ENCODE data around the gene NDRG4. TPM values are rescaled to one million over a fixed set of nuclear protein-coding genes. Genes with fewer than 3 reads are reported as not detected.
"Not testable (repeated sequence)": the region's sequence is repeated elsewhere in the genome, so short reads cannot be mapped to it uniquely, and the experiment has no call there.

Gene NDRG4
- total RNA-seq, 1 experiment from 2014 or later, result 5.7 TPM

- DNase-seq (ENCODE audit: low read depth), result no peak
Measured at GRCh38 chr16:58465817-58466216, 34.1 kb upstream of the NDRG4 start.

DNA sequence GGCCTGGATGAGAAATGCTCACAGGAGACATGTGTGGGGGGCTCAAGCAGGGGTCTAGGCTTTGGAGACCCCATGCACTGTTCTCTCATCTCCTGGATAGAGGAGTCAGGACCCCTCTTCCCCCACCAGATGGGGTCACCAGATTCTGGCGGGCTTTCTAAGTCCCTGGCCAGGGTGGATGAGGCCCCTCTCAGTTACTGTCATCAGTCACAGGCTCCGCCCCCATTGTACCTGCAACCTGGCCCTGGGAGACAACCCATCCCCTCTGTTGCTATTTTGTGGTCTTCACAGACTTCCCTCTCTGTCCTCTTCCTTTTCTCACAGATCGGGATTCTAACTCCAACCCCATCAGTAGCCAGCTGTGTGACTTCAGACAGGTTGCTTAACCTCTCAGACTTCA, 33.5 kb upstream of the NDRG4 start:
- DNase-seq (ENCODE audit: low read depth), result no peak

DNA sequence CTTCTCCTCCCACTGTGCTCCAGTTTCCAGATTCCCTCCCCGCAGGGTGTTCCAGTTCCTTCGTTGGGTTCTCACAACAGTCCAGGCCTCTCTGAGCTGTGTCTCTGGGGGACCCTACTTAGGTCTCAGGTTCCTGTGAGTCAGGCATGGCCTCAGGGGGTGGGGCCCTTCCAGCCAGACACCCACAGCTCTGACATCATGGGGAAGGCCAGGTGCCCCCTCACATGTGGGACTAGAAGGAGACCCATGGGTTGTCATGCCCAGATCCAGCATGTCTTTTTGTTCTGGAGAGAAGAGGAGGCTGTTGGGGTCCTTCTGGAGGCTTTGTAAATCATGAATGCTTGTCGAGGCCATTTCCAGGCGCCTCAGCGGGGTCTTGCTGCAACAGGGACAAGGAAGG, 32.0 kb upstream of the NDRG4 start:
- DNase-seq (ENCODE audit: low read depth), result peak; percentile 48

DNA sequence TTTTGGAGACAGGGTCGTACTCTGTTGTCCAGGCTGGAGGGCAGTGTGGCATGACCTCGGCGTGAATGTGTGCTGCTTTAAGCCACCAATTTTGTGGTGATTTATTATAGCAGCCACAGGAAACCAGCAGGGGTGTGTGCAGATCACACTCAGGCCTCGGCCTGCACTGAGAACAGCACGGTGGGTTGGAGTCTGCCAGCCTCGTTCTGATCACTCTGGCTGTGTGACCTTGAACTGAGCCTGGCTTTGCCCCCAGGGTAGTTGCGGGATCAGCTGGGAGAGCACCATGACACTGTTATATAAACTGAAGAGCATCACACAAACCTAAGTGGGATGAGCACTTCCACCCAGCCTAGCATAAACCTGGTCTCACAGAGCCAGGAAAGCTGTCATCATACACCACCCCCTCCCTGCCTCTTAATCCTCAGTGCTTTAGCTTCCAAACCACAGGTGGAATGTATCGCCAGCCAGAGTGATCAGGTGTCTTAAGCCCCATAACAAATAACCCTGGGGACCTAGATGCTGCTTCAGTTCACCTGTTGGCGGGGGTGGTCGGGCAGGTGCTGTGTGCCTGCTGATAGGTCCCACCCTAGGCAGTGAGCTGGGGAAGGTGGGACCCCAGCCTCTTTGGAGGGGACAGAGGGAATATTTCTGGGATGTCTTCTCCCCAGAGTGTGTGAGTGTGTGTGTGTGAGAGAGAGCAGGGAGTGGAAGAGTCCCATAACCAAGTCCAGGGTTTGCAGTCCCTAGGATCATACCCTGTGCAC, 28.6 kb upstream of the NDRG4 start:
- DNase-seq (ENCODE audit: low read depth), result no peak

- DNase-seq (ENCODE audit: low read depth), result no peak
Measured at GRCh38 chr16:58472266-58472665, 27.7 kb upstream of the NDRG4 start.

DNA sequence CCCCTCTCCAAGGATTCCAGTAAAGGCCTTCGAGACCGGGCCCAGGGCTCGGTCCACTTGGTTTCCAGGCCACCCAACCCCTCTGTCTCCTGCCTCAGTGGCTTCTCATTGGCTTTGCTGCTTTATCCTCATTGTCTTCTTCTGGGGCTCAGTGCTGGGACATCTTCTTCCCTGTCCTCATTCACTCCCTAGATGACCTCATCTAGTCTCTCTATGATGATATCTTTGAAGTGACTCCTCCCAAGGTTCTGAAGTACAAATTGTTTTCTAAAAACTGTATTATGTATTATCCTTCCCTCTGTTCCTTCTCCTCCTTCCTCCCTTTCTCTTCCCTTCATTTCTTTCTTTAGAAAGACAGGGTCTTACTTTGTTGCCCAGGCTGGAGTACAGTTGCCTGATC, 27.1 kb upstream of the NDRG4 start:
- no peak for DNase-seq (ENCODE audit: low read depth)

DNA sequence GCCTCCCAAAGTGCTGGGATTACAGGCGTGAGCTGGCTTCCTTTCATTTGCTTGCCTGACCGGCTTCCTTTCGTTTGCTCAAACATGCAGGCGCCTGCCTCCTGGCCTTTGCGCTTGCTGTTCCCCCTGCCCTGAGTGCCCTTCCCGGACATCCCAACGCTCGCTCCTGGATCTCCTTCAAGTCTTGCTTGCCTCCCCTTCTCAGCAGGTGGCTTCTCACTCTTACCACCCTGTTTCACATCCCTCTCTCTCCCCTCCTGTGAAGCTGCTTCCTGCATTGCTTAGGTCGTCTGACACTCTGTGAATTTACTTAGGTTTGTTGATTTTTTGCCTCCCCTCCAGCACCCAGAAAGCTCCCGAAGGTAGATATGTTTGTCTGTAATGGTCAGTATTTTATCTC, 25.6 kb upstream of the NDRG4 start:
- DNase-seq (ENCODE audit: low read depth), result no peak

DNA sequence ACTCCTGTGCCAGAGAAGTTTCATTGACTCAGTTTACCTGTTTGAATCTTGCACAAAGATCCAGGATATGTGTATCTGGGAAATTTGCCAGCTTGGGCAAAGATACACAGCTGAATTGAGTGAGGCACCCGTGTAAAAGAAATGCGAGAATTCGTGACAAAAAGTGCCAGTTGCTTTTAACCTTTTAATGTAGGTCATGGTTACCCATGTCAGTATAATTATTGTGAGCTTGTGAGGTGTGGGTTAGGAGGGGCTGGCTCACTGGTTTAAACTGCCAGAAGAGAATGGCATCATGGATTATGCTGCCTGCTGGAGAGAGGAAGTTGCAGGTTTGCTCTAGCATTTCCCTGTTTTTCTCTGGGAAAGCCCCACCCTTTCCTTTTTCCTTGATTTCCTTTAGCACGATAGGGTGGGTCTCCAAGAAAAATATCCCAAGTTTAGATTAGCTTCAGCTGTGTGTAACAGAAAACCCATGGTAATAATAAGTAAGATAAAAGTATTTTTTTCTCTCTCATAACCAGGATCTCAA, 24.8 kb upstream of the NDRG4 start:
- no peak for DNase-seq (ENCODE audit: low read depth)

- no peak for DNase-seq (ENCODE audit: low read depth)
Measured at GRCh38 chr16:58476791-58477190, 23.2 kb upstream of the NDRG4 start.

DNA sequence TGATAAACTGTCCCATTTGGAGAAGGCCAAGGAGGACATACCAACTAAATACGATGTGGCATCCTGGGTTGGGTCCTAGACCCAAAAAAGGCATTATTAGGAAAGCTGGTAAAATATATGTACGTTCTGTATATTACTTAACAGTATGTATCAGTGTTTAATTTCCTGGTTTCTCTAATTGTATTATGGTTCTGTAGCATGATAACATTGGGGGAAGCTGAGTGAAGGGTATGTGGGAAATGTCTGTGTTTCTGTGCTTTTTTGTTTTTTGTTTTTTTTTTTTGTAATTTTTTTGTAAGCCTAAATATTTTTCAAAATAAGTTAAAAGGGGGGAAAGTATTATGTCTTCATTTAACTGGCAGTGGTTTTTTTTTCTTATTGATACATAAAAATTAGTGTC, 21.5 kb upstream of the NDRG4 start:
- DNase-seq (ENCODE audit: low read depth), result no peak

GRCh38 chr16:58481226-58481869, 18.6 kb upstream of the NDRG4 start:
- DNase-seq (ENCODE audit: low read depth), result no peak

DNA sequence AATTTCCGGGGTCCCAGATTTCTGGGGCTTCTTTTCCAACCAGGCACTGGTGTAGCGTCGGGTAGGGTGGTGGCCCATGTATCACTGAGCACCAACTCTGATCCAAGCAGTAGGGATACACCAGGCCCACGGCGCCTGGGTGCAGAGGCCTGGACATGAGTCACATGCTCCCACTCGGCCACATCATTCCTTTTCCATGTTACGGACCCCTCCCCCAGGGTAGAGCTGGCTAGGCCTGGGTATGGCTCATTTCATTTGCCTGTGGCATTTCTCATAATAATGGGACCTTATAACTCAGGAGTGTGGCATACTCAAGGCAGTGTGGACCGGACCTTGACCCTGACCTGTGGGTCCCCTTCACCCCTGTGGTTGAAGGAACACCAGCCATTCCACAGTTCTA, 18.0 kb upstream of the NDRG4 start:
- peak; percentile 53 for DNase-seq (ENCODE audit: low read depth)

- no peak for DNase-seq (ENCODE audit: low read depth)
Measured at GRCh38 chr16:58485184-58485887, 14.6 kb upstream of the NDRG4 start.

GRCh38 chr16:58487566-58488351, 12.2 kb upstream of the NDRG4 start:
- peak; percentile 84 for DNase-seq (ENCODE audit: low read depth)

- DNase-seq (ENCODE audit: low read depth), result no peak
Measured at GRCh38 chr16:58488531-58488930, 11.4 kb upstream of the NDRG4 start.

DNA sequence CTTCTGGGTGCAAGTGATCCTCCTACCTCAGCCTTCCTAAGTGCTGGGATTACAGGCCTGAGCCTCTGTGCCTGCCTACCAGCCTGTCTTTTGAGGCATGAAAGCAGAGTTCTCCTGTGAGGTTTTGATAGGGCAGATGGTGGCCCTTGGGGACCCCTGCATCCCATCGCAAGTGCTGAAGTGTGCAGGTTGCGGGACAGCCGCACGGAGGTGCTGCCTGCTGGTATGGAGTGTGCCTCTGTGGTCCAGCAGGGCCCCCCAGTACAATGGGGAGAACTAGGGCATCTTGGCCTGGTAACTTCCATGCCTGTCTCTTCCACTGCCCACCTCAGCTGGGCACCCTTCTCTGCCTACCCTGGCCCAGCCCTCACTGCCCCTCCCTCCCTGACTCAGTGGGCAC, 9.9 kb upstream of the NDRG4 start:
- no peak for DNase-seq (ENCODE audit: low read depth)

DNA sequence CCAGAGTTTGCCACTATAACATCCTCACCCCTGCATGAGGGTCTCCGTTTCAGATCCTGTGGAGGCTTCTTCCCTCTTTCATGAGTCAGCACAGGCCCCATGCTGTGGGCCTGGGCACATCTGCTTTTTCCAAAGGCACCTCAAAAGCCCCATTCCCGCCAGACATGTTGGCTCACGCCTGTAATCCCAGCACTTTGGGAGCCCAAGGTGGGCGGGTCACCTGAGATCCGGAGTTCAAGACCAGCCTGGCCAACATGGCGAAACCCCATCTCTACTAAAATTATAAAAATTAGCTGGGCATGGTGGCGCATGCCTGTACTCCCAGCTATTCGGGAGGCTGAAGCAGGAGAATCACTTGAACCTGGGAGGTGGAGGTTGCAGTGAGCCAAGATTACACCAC, 9.4 kb upstream of the NDRG4 start:
- DNase-seq (ENCODE audit: low read depth), result not testable (repeated sequence)

DNA sequence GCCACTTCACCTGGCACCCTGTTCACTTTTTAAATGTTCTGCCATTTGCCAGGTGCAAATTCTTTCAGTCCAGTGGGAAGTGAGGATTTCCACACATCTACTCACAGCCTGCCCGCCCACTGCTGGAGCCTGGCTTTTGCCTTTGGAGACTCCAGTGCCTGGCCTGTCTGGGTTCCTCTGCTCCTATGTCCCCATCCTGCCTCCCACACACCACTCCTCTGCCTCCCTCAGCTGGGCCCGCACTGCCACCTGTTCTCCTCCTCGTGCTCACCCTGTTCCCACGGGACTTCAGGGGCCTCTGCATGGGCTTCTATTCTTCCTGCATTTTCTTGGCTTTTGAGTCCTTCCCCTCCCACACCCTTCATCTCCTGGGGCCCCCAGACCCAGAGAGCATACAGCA, 7.9 kb upstream of the NDRG4 start:
- no peak for DNase-seq (ENCODE audit: low read depth)

DNA sequence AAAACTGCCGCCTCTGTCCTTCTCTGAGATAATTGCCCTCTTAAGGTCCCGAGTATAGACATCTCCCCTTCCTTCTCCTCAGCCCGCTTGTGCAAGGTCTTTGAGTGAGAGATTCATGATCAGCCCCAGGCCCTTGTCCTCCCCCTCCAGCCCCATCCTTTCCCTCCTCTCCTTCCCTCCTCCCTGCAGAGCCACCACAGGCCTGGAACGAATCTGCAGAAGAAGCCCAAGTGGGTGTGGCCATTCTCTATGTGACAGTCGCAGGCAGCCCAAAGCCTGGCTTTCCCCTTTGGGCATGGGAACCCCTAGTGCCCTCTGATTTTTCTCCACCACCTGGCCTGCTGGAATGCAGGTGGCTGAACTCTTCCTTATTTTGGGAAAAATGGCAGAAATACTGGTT, 7.2 kb upstream of the NDRG4 start:
- no peak for DNase-seq (ENCODE audit: low read depth)

GRCh38 chr16:58493756-58494431, 6.0 kb upstream of the NDRG4 start:
- no peak for DNase-seq (ENCODE audit: low read depth)

DNA sequence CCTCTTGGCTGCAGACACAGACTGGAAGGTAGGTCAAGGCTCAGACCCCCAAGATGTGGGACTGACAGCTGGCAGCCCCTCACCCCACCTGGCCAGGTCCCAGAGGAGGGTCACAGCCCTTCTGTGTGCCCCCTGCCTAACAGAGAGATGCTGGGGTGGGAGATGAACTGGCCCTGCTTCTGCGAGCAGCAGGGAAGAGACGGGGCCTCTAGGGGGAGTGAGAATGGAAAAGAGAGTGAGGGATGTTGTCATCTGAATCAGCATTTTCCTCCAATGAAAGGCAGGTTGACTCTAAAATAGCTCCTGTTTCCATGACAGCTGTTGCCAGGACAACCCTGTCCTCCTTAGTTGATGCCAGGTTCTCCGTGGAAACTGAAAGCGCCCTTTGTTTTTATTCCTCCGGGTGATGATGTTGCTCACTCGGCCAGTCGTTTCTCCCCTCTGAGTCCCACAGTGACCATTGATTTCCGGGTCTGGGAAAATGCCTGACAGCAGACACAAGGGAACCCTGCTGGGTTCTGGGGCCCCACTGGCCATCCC, 4.9 kb upstream of the NDRG4 start:
- DNase-seq (ENCODE audit: low read depth), result peak; percentile 87

Data from Daoy (cell line).